ENCODE results near the gene ZNF441.

- TF ChIP-seq POLR2A (IDR thresholded peaks at IDR 0.05; ENCODE audit: low read depth, low read length) (no peak), PKNOX1 (IDR thresholded peaks at IDR 0.05) (no peak)
These were observed 28.6 kb upstream of the ZNF441 start for GRCh38 chr19:11737964-11738745.
